Measurements from ENCODE around the gene EBPL. TPM values are rescaled to one million over a fixed set of nuclear protein-coding genes. Genes with fewer than 3 reads are reported as not detected.

EBPL gene
- polyA plus RNA-seq, 3 donors = 10.2 to 29.4 (median 27.3) TPM

DNA sequence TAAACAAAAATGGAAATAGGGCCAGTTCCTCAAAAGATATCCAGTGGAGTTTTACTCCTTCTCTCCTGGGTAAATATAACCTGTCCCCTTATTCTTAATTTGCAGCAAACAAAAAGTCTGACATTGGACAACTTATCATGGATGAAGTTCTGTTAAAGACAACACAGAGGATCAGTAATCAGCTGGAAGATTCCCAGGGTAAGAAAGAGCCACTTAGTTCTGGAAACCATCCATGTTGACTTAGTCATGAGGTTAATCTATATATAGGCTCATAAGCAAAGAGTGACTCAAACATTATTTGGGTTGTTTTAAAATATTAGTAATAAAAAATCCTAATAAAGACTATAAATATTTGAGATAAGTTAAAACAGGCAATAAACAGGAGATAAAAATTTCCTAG lies 40.5 kb upstream of the EBPL start:
- Mint-ChIP-seq H3K27ac (no peak overlapping the region), H3K9me3 (no peaks in the 10 kb centered on the region), H3K27me3 (ENCODE audit: low read depth in 3 of 3) (peaks cover 0 to 1% (median 0%) of the 10 kb centered on the region in 3 donors), H3K4me3 (no peak overlapping the region), H3K36me3 (peaks cover 35 to 49% of the 10 kb centered on the region in 2 donors), H3K4me1 (no peaks in the 10 kb centered on the region)
- Histone ChIP-seq H3K27ac (ENCODE audit: low read depth in 1 of 2, low read length in 2 of 2) (no peak overlapping the region), H3K4me1 (ENCODE audit: control insufficient read depth in 1 of 2, insufficient read depth in 2 of 2, low read length in 2 of 2) (no peaks in the 10 kb centered on the region), H3K4me3 (replicated peaks in 1 of 3; ENCODE audit: low read depth in 2 of 3, low read length in 3 of 3) (no peak overlapping the region), H4K20me1 (ENCODE audit: insufficient read depth, low read length) (peaks cover 6% of the 10 kb centered on the region), H3K27me3 (ENCODE audit: control insufficient read depth in 2 of 2, insufficient read depth in 2 of 2, low read length in 2 of 2) (no peaks in the 10 kb centered on the region), H3K9ac (ENCODE audit: insufficient read depth, low read length, poor library complexity, severe bottlenecking) (no peak overlapping the region), H3K36me3 (replicated peaks in 1 of 2; ENCODE audit: control insufficient read depth in 1 of 2, insufficient read depth in 2 of 2, low read length in 2 of 2) (peaks cover 28 to 58% of the 10 kb centered on the region in 2 donors), H3K4me2 (replicated peaks; ENCODE audit: extremely low read depth, low read length, poor library complexity, severe bottlenecking) (no peak overlapping the region), H3K9me3 (replicated peaks in 1 of 2; ENCODE audit: control insufficient read depth in 1 of 2, insufficient read depth in 1 of 2, low read length in 2 of 2) (no peaks in the 10 kb centered on the region), H3K79me2 (ENCODE audit: insufficient read depth, low read length) (no peaks in the 10 kb centered on the region), H2AFZ (ENCODE audit: insufficient read depth, low read depth, low read length, poor library complexity, severe bottlenecking) (no peak overlapping the region)
- no peak for TF ChIP-seq CTCF (IDR thresholded peaks at IDR 0.05)
- intact Hi-C loops (cut with micrococcal nuclease) = no loop called here
- DNase-seq = no peak

DNA sequence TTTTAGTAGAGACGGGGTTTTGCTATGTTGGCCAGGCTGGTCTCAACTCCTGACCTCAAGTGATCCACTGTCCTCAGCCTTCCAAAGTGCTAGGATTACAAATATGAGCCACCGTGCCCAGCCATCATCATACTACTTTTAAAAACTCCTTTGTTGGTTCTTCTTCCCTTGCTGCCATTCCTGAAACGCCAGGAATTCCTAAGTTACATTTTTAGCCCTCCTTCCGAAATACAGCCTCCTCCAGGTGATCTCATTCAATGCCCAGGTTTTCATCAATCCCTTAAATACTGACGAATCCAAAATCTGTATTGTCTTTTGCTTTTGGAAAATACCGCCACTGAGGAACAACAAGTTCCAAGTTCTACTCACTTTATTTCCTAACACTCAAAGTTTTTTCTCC lies 25.3 kb upstream of the EBPL start:
- H3K4me3 ChIP-seq (replicated peaks in 1 of 3; ENCODE audit: low read depth in 2 of 3, low read length in 3 of 3) = no peak overlapping the region
- no peak overlapping the region for H3K9ac ChIP-seq (ENCODE audit: insufficient read depth, low read length, poor library complexity, severe bottlenecking)
- H3K27me3 Mint-ChIP-seq (ENCODE audit: low read depth in 3 of 3) = no peaks in the 10 kb centered on the region
- no peak for DNase-seq
- 100% methylated on average over 3 of the region's 6 CpGs for WGBS (ENCODE audit: insufficient coverage)
- H3K9me3 Mint-ChIP-seq = peaks cover 11 to 24% (median 15%) of the 10 kb centered on the region in 7 donors
- H2AFZ ChIP-seq (ENCODE audit: insufficient read depth, low read depth, low read length, poor library complexity, severe bottlenecking) = no peak overlapping the region
- no peak for TF ChIP-seq CTCF (IDR thresholded peaks at IDR 0.05)
- H3K9me3 ChIP-seq (replicated peaks in 1 of 2; ENCODE audit: control insufficient read depth in 1 of 2, insufficient read depth in 1 of 2, low read length in 2 of 2) = peaks cover 8 to 12% of the 10 kb centered on the region in 2 donors
- no peaks in the 10 kb centered on the region for H3K4me1 ChIP-seq (ENCODE audit: control insufficient read depth in 1 of 2, insufficient read depth in 2 of 2, low read length in 2 of 2)
- H3K4me1 Mint-ChIP-seq = no peaks in the 10 kb centered on the region
- H3K27me3 ChIP-seq (ENCODE audit: control insufficient read depth in 2 of 2, insufficient read depth in 2 of 2, low read length in 2 of 2) = no peaks in the 10 kb centered on the region
- H3K4me2 ChIP-seq (replicated peaks; ENCODE audit: extremely low read depth, low read length, poor library complexity, severe bottlenecking) = no peak overlapping the region
- no peak overlapping the region for H3K27ac Mint-ChIP-seq
- no peaks in the 10 kb centered on the region for H4K20me1 ChIP-seq (ENCODE audit: insufficient read depth, low read length)
- H3K27ac ChIP-seq (ENCODE audit: low read depth in 1 of 2, low read length in 2 of 2) = no peak overlapping the region
- intact Hi-C loops (cut with micrococcal nuclease) = no loop called here
- H3K79me2 ChIP-seq (ENCODE audit: insufficient read depth, low read length) = no peaks in the 10 kb centered on the region
- H3K36me3 ChIP-seq (replicated peaks in 1 of 2; ENCODE audit: control insufficient read depth in 1 of 2, insufficient read depth in 2 of 2, low read length in 2 of 2) = peaks cover 58 to 85% of the 10 kb centered on the region in 2 donors
- no peak overlapping the region for H3K4me3 Mint-ChIP-seq
- peaks cover 67 to 81% of the 10 kb centered on the region in 2 donors for H3K36me3 Mint-ChIP-seq

Data from CD14-positive monocyte (primary cell).